Cardiac septum (tissue), 1 donor: ENCODE results near the gene RAD51AP2. TPM values are rescaled to one million over a fixed set of nuclear protein-coding genes. Genes with fewer than 3 reads are reported as not detected.
"Not testable (repeated sequence)": the region's sequence is repeated elsewhere in the genome, so short reads cannot be mapped to it uniquely, and the experiment has no call there.

Experiments used
- DNase-seq: peaks from one replicate; pipeline ENCODE4 v3.0.0-alpha.2; 2020; ENCODE audit warnings: low spot score
- intact Hi-C: fragments of 100-400 bp; cut with DNase I; formaldehyde crosslinking; loops from one replicate; pipeline ENCODE4 v1.14.0; 2022
- total RNA-seq: library from RNA; stranded (reverse); fragmentation: NEBNext Ultra II Directional; extraction: Animal tissue kit (Norgen Biotek cat#: 25700); gene quantifications from one replicate; pipeline ENCODE4 v1.2.1, GENCODE V29; 2021
- donor health status: DM: no; HTN: no; CAD: no.

The RAD51AP2 gene
- total RNA-seq, 1 donor from 2014 or later: 0.43 TPM

- peak; percentile 76 for DNase-seq
- intact Hi-C loops: loop anchor here (1.0 to 5.0 kb wide), 2 partner anchors 44 to 83 kb away; no protein-coding TSS in a partner anchor
These were observed 20.8 kb upstream of the RAD51AP2 start for GRCh38 chr2:17538844-17539554.

- intact Hi-C loops: loop anchor here (5.0 kb wide), 1 partner anchor 84 kb away; no protein-coding TSS in a partner anchor
- no peak for DNase-seq
These were observed 20.0 kb upstream of the RAD51AP2 start for GRCh38 chr2:17538022-17538843.

GRCh38 chr2:17536416-17536815, 18.2 kb upstream of the RAD51AP2 start:
- DNase-seq: no peak
- intact Hi-C loops: loop anchor here (5.0 kb wide), 1 partner anchor 86 kb away; no protein-coding TSS in a partner anchor

- intact Hi-C loops: no loop called here
- DNase-seq: no peak
These were observed 15.3 kb upstream of the RAD51AP2 start for GRCh38 chr2:17533546-17533945.

GRCh38 chr2:17529771-17530170, 11.5 kb upstream of the RAD51AP2 start:
- no peak for DNase-seq
- intact Hi-C loops: no loop called here

- intact Hi-C loops: no loop called here
- DNase-seq: no peak
These were observed 4.1 kb upstream of the RAD51AP2 start for GRCh38 chr2:17522303-17522702.

GRCh38 chr2:17521621-17522020, 3.4 kb upstream of the RAD51AP2 start:
- no peak for DNase-seq
- intact Hi-C loops: no loop called here

- intact Hi-C loops: no loop called here
- no peak for DNase-seq
These were observed 2.5 kb upstream of the RAD51AP2 start for GRCh38 chr2:17520761-17521160.

- DNase-seq: no peak
- intact Hi-C loops: loop anchor here (2.0 kb wide), 1 partner anchor 21 kb away; the partner anchor contains the start of gene VSNL1
These were observed 1.2 kb upstream of the RAD51AP2 start for GRCh38 chr2:17519486-17519885.

GRCh38 chr2:17517481-17518211, 594 bp downstream of the RAD51AP2 start:
- intact Hi-C loops: loop anchor here (2.0 kb wide), 1 partner anchor 23 kb away; the partner anchor contains the start of gene VSNL1
- no peak for DNase-seq

- intact Hi-C loops: no loop called here
- no peak for DNase-seq
These were observed 2.6 kb downstream of the RAD51AP2 start for GRCh38 chr2:17515652-17516051.

- intact Hi-C loops: no loop called here
- no peak for DNase-seq
These were observed 11.3 kb downstream of the RAD51AP2 start for GRCh38 chr2:17506736-17507616.

GRCh38 chr2:17497718-17498117, 20.5 kb downstream of the RAD51AP2 start:
- DNase-seq: no peak
- intact Hi-C loops: no loop called here

GRCh38 chr2:17495590-17495989, 22.6 kb downstream of the RAD51AP2 start:
- no peak for DNase-seq
- intact Hi-C loops: no loop called here

- intact Hi-C loops, DNase-seq: not testable (repeated sequence)
These were observed 28.1 kb downstream of the RAD51AP2 start for GRCh38 chr2:17490165-17490564.

- DNase-seq, intact Hi-C loops: not testable (repeated sequence)
These were observed 29.6 kb downstream of the RAD51AP2 start for GRCh38 chr2:17488610-17489009.

GRCh38 chr2:17483496-17483895, 34.7 kb downstream of the RAD51AP2 start:
- no peak for DNase-seq
- intact Hi-C loops: no loop called here

GRCh38 chr2:17482651-17483050, 35.6 kb downstream of the RAD51AP2 start:
- intact Hi-C loops: no loop called here
- no peak for DNase-seq

- intact Hi-C loops: no loop called here
- no peak for DNase-seq
These were observed 38.4 kb downstream of the RAD51AP2 start for GRCh38 chr2:17479875-17480274.
